Tibial artery (tissue), 4 donors: ENCODE data around the gene STK4.

Source experiments
- DNase-seq, 2 donors: peaks; one replicate each; pipeline ENCODE4 v3.0.0-alpha.2; 2019
- H3K27ac ChIP-seq, 2 donors: fragments of 200-600 bp; sonication (generic) in 1 of 2; 1 replicate in 1 of 2; 2 replicates in 1 of 2; pipeline ENCODE4 v1.5.1; 2018 to 2019; ENCODE audit warnings: mild to moderate bottlenecking in 1 of 2
- H3K27me3 ChIP-seq, 2 donors: fragments of 200-600 bp; sonication (generic) in 1 of 2; one replicate each; pipeline versions ENCODE4 v1.5.1 to v1.6.0; 2016 to 2019
- H3K36me3 ChIP-seq, 3 donors: fragments of 200-600 bp; sonication (generic) in 2 of 3; one replicate each; pipeline ENCODE4 v1.5.1; 2016 to 2019; ENCODE audit warnings: mild to moderate bottlenecking in 2 of 3
- H3K4me1 ChIP-seq, 4 donors: fragments of 200-600 bp; sonication (generic) in 2 of 4; 1 replicate in 3 of 4; 2 replicates in 1 of 4; pipeline ENCODE4 v1.5.1; 2016 to 2019
- H3K4me3 ChIP-seq, 2 donors: fragments of 200-600 bp; sonication (generic) in 1 of 2; 1 replicate in 1 of 2; 2 replicates in 1 of 2; pipeline ENCODE4 v1.5.1; 2018 to 2019; ENCODE audit warnings: mild to moderate bottlenecking in 2 of 2
- H3K9me3 ChIP-seq, 3 donors: fragments of 200-600 bp; sonication (generic) in 1 of 3; one replicate each; pipeline ENCODE4 v1.5.1; 2016 to 2019
- CTCF ChIP-seq, 2 experiments: fragments of 200-600 bp in 1 of 2; fragments of 450-650 bp in 1 of 2; IDR thresholded peaks; one replicate each; pipeline ENCODE4 v1.5.1; 2017 to 2019; ENCODE audit warnings: antibody characterized with exemption in 2 of 2, mild to moderate bottlenecking in 1 of 2, moderate library complexity in 1 of 2
- intact Hi-C: fragments of 100-400 bp; cut with DNase I; formaldehyde crosslinking; loops from one replicate; pipeline ENCODE4 v1.15.0; 2023; ENCODE audit warnings: low total_unique reads

Gene STK4

GRCh38 chr20:45055056-45055455 lies 88.7 kb downstream of the STK4 start:
- TF ChIP-seq CTCF (IDR thresholded peaks at IDR 0.05): no peak
- Histone ChIP-seq H3K4me3 (no peak overlapping the region), H3K27me3 (no peaks in the 10 kb centered on the region), H3K36me3 (peaks cover 0 to 9% (median 3%) of the 10 kb centered on the region in 3 donors), H3K4me1 (peaks cover 0 to 21% (median 14%) of the 10 kb centered on the region in 4 donors), H3K9me3 (no peaks in the 10 kb centered on the region), H3K27ac (no peak overlapping the region)
- DNase-seq: no peak
- intact Hi-C loops: no loop called here

DNA sequence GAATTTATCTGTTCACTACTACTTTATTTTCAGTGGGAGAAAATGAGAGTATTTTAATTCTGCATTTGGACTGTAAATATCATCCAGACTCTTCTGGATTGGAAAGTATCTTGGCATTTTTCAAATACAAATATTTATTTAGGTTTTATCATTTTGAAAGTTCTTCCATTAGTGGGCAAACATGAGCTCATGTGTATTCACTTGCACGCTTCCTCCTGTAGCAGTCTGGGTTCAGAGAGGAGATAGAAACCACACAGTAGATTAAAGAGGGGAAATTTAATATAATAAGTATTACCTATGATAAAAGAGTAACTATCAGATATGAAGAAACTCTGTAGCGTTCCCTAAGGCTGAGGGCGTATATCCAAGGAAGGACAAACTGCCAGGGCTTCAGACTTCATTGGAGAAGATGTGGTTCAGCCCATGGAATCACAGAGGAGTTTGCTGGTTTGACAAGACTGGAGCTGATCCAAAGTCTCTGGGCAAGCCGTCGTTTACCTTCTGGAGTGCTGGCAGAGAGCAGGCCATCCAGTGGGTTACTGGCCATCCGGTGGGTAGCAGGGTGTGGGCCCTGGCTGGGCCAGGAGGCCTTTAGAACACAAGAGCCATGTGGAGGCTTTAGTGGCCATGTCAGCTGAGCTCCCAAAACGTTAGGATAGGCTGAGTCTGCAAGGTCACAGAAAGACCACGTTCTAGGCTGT lies 90.3 kb downstream of the STK4 start:
- Histone ChIP-seq H3K27ac (no peak overlapping the region), H3K4me1 (peaks cover 0 to 21% (median 14%) of the 10 kb centered on the region in 4 donors), H3K9me3 (no peaks in the 10 kb centered on the region), H3K27me3 (no peaks in the 10 kb centered on the region), H3K36me3 (peaks cover 0 to 9% (median 3%) of the 10 kb centered on the region in 3 donors), H3K4me3 (no peak overlapping the region)
- intact Hi-C loops: no loop called here
- no peak for DNase-seq
- TF ChIP-seq CTCF (IDR thresholded peaks at IDR 0.05): no peak

GRCh38 chr20:45058168-45058850 lies 92.0 kb downstream of the STK4 start:
- intact Hi-C loops: no loop called here
- no peaks in the 10 kb centered on the region for H3K27me3 ChIP-seq
- H3K9me3 ChIP-seq: no peaks in the 10 kb centered on the region
- TF ChIP-seq CTCF (IDR thresholded peaks at IDR 0.05): no peak
- no peak overlapping the region for H3K27ac ChIP-seq
- H3K4me1 ChIP-seq: peaks cover 0 to 9% (median 6%) of the 10 kb centered on the region in 4 donors
- no peak overlapping the region for H3K4me3 ChIP-seq
- no peak for DNase-seq
- H3K36me3 ChIP-seq: peaks cover 0 to 9% (median 3%) of the 10 kb centered on the region in 3 donors

DNA sequence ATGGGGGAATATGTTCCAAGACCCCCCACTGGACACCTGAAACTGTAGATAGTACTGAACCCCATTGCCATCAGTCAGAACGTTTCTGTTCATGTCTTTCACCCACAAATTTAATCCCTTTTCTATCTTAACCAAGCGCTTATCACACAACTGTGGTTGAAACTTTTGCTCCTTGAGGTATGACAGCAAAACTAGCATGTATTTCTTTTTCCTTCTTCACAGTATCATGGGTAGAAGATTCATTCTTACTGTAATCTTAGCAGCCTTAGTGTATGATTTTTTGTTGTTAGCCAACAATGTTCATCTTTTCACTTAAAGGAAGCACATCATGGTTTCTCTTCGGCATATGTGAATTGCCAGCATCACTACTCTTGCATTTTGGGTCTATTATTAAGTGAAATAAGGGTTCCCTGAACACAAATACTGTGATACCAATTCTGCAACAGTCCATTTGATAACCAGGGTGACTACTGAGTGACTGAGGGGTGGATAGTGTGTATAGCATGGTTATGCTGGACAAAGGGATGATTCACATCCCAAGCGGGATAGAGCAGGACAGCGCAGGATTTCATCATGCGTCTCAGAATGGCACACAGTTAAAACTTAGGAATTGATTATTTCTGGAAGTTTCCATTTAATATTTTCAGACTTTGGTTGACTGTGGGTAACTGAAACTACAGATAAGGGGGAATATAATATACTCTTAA lies 92.9 kb downstream of the STK4 start:
- intact Hi-C loops: no loop called here

DNA sequence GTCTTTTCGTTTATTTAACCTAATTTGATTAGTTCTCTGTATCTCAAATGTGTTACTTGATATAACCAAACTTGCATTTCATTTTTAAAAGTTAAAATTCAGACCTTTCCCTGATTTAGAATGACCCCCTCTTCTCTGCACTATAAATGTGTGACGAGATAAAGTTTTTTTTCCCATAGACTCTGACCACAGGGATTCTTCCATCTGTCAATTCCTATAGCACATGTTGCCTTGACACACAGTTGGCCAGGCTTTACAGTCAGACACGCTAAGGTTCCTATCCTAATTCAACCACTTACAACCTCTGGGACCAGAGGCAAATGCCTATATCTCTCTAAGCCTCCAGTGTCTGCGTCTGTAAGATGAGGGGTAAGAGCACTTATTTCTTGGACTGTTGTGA lies 94.0 kb downstream of the STK4 start:
- H3K27me3 ChIP-seq: no peaks in the 10 kb centered on the region
- H3K27ac ChIP-seq: no peak overlapping the region
- H3K9me3 ChIP-seq: no peaks in the 10 kb centered on the region
- no peaks in the 10 kb centered on the region for H3K4me1 ChIP-seq
- H3K36me3 ChIP-seq: peaks cover 0 to 9% (median 3%) of the 10 kb centered on the region in 3 donors
- no peak overlapping the region for H3K4me3 ChIP-seq
- intact Hi-C loops: no loop called here
- TF ChIP-seq CTCF (IDR thresholded peaks at IDR 0.05): no peak
- no peak for DNase-seq

More for the DNA sequence above, 92.9 kb downstream of the STK4 start:
- H3K27ac ChIP-seq: no peak overlapping the region
- H3K4me3 ChIP-seq: no peak overlapping the region
- TF ChIP-seq CTCF (IDR thresholded peaks at IDR 0.05): no peak
- H3K36me3 ChIP-seq: peaks cover 0 to 9% (median 3%) of the 10 kb centered on the region in 3 donors
- peaks cover 0 to under 1% (median under 1%) of the 10 kb centered on the region in 4 donors for H3K4me1 ChIP-seq
- no peaks in the 10 kb centered on the region for H3K27me3 ChIP-seq
- no peak for DNase-seq
- no peaks in the 10 kb centered on the region for H3K9me3 ChIP-seq
